H9 (cell line): Measurements from ENCODE around the gene ARPC2. TPM values are rescaled to one million over a fixed set of nuclear protein-coding genes. Genes with fewer than 3 reads are reported as not detected.

Source experiments
- DNase-seq: peaks from one replicate; pipeline ENCODE4 v3.0.0-alpha.2; 2017
- H2AFZ ChIP-seq: one replicate; pipeline ENCODE4 v1.6.1; 2013; ENCODE audit warnings: mild to moderate bottlenecking, low read length, control low read depth, moderate library complexity
- H2AK5ac ChIP-seq: 2 replicates; pipeline ENCODE4 v1.6.1; 2013; ENCODE audit warnings: low read length, control low read depth, mixed read lengths; ENCODE audit not compliant: insufficient read length
- H2BK120ac ChIP-seq: one replicate; pipeline ENCODE4 v1.6.1; 2013; ENCODE audit warnings: low read depth, mild to moderate bottlenecking, low read length, control low read depth, inconsistent platforms; ENCODE audit not compliant: poor library complexity, severe bottlenecking
- H2BK12ac ChIP-seq: 2 replicates; pipeline ENCODE4 v1.6.1; 2013; ENCODE audit warnings: low read length, control low read depth, mixed read lengths, low read depth; ENCODE audit not compliant: insufficient read length
- H2BK15ac ChIP-seq: 2 replicates; pipeline ENCODE4 v1.6.1; 2013; ENCODE audit warnings: low read depth, low read length, control low read depth
- H2BK20ac ChIP-seq: one replicate; pipeline ENCODE4 v1.6.1; 2013; ENCODE audit warnings: low read depth, mild to moderate bottlenecking, low read length, control low read depth, inconsistent platforms; ENCODE audit not compliant: poor library complexity, severe bottlenecking
- H2BK5ac ChIP-seq: 2 replicates; pipeline ENCODE4 v1.6.1; 2013; ENCODE audit warnings: low read length, control low read depth, mixed read lengths; ENCODE audit not compliant: insufficient read length
- H3K14ac ChIP-seq: 2 replicates; pipeline ENCODE4 v1.6.1; 2013; ENCODE audit warnings: low read length, control low read depth; ENCODE audit not compliant: insufficient read depth
- H3K18ac ChIP-seq: 2 replicates; pipeline ENCODE4 v1.6.1; 2013; ENCODE audit warnings: low read depth, mild to moderate bottlenecking, mixed read lengths, low read length, control low read depth; ENCODE audit not compliant: insufficient read length
- H3K23ac ChIP-seq: 2 replicates; pipeline ENCODE4 v1.6.1; 2013; ENCODE audit warnings: low read length, control low read depth, mixed read lengths, low read depth; ENCODE audit not compliant: insufficient read length
- H3K23me2 ChIP-seq: 2 replicates; pipeline ENCODE4 v1.6.1; 2013; ENCODE audit warnings: low read depth, mild to moderate bottlenecking, mixed read lengths, low read length, control low read depth; ENCODE audit not compliant: insufficient read length, poor library complexity, severe bottlenecking
- H3K27ac ChIP-seq: 2 replicates; pipeline ENCODE4 v1.5.1; 2013; ENCODE audit warnings: low read length, control low read depth, mixed read lengths, low read depth; ENCODE audit not compliant: insufficient read length
- H3K27me3 ChIP-seq: 2 replicates; pipeline ENCODE4 v1.6.1; 2013; ENCODE audit warnings: low read length, control low read depth, inconsistent platforms; ENCODE audit not compliant: insufficient read depth
- H3K4ac ChIP-seq: 2 replicates; pipeline ENCODE4 v1.6.1; 2013; ENCODE audit warnings: low read depth, mild to moderate bottlenecking, control low read depth, inconsistent platforms, low read length, moderate library complexity
- H3K4me1 ChIP-seq: 2 replicates; pipeline ENCODE4 v1.6.1; 2013; ENCODE audit warnings: low read length, control low read depth, inconsistent platforms; ENCODE audit not compliant: insufficient read depth
- H3K4me2 ChIP-seq: 2 replicates; pipeline ENCODE4 v1.6.1; 2013; ENCODE audit warnings: low read length, control low read depth, mixed read lengths; ENCODE audit not compliant: insufficient read length, insufficient read depth
- H3K56ac ChIP-seq: 2 replicates; pipeline ENCODE4 v1.6.1; 2013; ENCODE audit warnings: low read depth, mild to moderate bottlenecking, mixed read lengths, low read length, control low read depth; ENCODE audit not compliant: insufficient read length
- H3K79me1 ChIP-seq: 2 replicates; pipeline ENCODE4 v1.6.1; 2013; ENCODE audit warnings: low read depth, mild to moderate bottlenecking, moderate library complexity, low read length, control low read depth, inconsistent platforms; ENCODE audit not compliant: insufficient read depth, poor library complexity, severe bottlenecking
- H3K79me2 ChIP-seq: 2 replicates; pipeline ENCODE4 v1.6.1; 2013; ENCODE audit warnings: low read length, control low read depth, inconsistent platforms; ENCODE audit not compliant: insufficient read depth
- H3K9ac ChIP-seq: 2 replicates; pipeline ENCODE4 v1.6.1; 2013; ENCODE audit warnings: low read length, control low read depth, mixed read lengths; ENCODE audit not compliant: insufficient read length; ENCODE audit errors: extremely low read depth
- H3K9me3 ChIP-seq: one replicate; pipeline ENCODE4 v1.6.1; 2013; ENCODE audit warnings: low read depth, low read length, inconsistent platforms; ENCODE audit not compliant: control insufficient read depth
- H3T11ph ChIP-seq: one replicate; pipeline ENCODE4 v1.6.1; 2013; ENCODE audit warnings: mild to moderate bottlenecking, low read length, control low read depth, inconsistent platforms
- H4K20me1 ChIP-seq: one replicate; pipeline ENCODE4 v1.6.1; 2013; ENCODE audit not compliant: control insufficient read depth, insufficient read length, insufficient read depth
- H4K5ac ChIP-seq: 2 replicates; pipeline ENCODE4 v1.6.1; 2013; ENCODE audit warnings: low read depth, mild to moderate bottlenecking, mixed read lengths, low read length, control low read depth; ENCODE audit not compliant: insufficient read length
- H4K8ac ChIP-seq: replicated peaks from 2 replicates; pipeline ENCODE4 v1.6.1; 2013; ENCODE audit warnings: low read length, control low read depth, mixed read lengths, low read depth; ENCODE audit not compliant: insufficient read length
- H4K91ac ChIP-seq: 2 replicates; pipeline ENCODE4 v1.6.1; 2013; ENCODE audit warnings: low read depth, mild to moderate bottlenecking, moderate library complexity, mixed read lengths, low read length, control low read depth; ENCODE audit not compliant: insufficient read length
- H3K27ac Mint-ChIP-seq, 3 experiments: 2 replicates in 2 of 3; 3 replicates in 1 of 3; pipeline ENCODE4 v1.8.0; 2020 to 2021; ENCODE audit warnings: mixed read lengths in 3 of 3, mild to moderate bottlenecking in 1 of 3, moderate library complexity in 1 of 3
- H3K27me3 Mint-ChIP-seq: 2 replicates; pipeline ENCODE4 v1.8.0; 2021; ENCODE audit warnings: low read depth, mild to moderate bottlenecking, moderate library complexity, mixed read lengths
- H3K36me3 Mint-ChIP-seq, 3 experiments: 2 replicates in 2 of 3; 3 replicates in 1 of 3; pipeline ENCODE4 v1.8.0; 2020 to 2021; ENCODE audit warnings: low read depth in 3 of 3, mixed read lengths in 3 of 3; ENCODE audit not compliant: insufficient read depth in 1 of 3
- H3K4me1 Mint-ChIP-seq, 2 experiments: 2 replicates each; pipeline ENCODE4 v1.8.0; 2020; ENCODE audit warnings: mixed read lengths in 2 of 2
- H3K4me3 Mint-ChIP-seq, 2 experiments: 2 replicates in 1 of 2; 3 replicates in 1 of 2; pipeline ENCODE4 v1.8.0; 2020 to 2021; ENCODE audit warnings: mild to moderate bottlenecking in 2 of 2, mixed read lengths in 2 of 2, moderate library complexity in 1 of 2
- H3K9me3 Mint-ChIP-seq, 2 experiments: 2 replicates in 1 of 2; 3 replicates in 1 of 2; pipeline ENCODE4 v1.8.0; 2020; ENCODE audit warnings: mild to moderate bottlenecking in 2 of 2, mixed read lengths in 2 of 2, moderate library complexity in 1 of 2
- CTCF ChIP-seq: fragments of 200-600 bp; sonication (generic); conservative IDR thresholded peaks from 3 replicates; pipeline ENCODE4 v1.8.0; 2021; ENCODE audit warnings: antibody characterized with exemption, mild to moderate bottlenecking
- WGBS: extraction: QIAGEN DNeasy Blood & Tissue Kit; methylation state at CpG from one replicate; pipeline ENCODE4 v1.1.7; 2013; ENCODE audit warnings: missing lambda C conversion rate, low lambda C conversion rate, mixed read lengths; ENCODE audit not compliant: insufficient read length; ENCODE audit errors: extremely low coverage; 5-methylcytosine and 5-hydroxymethylcytosine counted together
- total RNA-seq: library from RNA; stranded (reverse); gene quantifications from 2 replicates; pipeline ENCODE4 v1.2.1, GENCODE V29; 2021

Gene ARPC2
- total RNA-seq, 1 experiment from 2014 or later: 197 TPM

GRCh38 chr2:218202266-218202665 lies 14.7 kb upstream of the ARPC2 start:
- Histone ChIP-seq H3K18ac (no peak overlapping the region), H3K27me3 (0 out of 2 replicates have a peak, but pooled peaks cover 2% of the 10 kb centered on the region), H2BK15ac (no peak overlapping the region), H2BK5ac (no peak overlapping the region), H4K91ac (no peak overlapping the region), H2BK12ac (no peak overlapping the region), H3K56ac (no peak overlapping the region), H3K9me3 (no peaks in the 10 kb centered on the region), H3K4me2 (no peak overlapping the region), H2AFZ (no peak overlapping the region), H3K23me2 (no peaks in the 10 kb centered on the region), H3K27ac (no peak overlapping the region), H3K14ac (no peak overlapping the region), H4K5ac (no peak overlapping the region), H4K8ac (no peak overlapping the region), H3K79me1 (no peaks in the 10 kb centered on the region), H2AK5ac (no peak overlapping the region), H4K20me1 (no peaks in the 10 kb centered on the region), H3K79me2 (no peaks in the 10 kb centered on the region), H3T11ph (no peak overlapping the region), H3K9ac (no peak overlapping the region), H3K4me1 (no peaks in the 10 kb centered on the region), H3K4ac (no peak overlapping the region), H2BK120ac (no peak overlapping the region), H3K23ac (no peak overlapping the region), H2BK20ac (no peak overlapping the region)
- Mint-ChIP-seq H3K4me1 (no peaks in the 10 kb centered on the region), H3K27me3 (peaks cover 20% of the 10 kb centered on the region), H3K4me3 (no peak overlapping the region), H3K9me3 (no peaks in the 10 kb centered on the region), H3K27ac (no peak overlapping the region), H3K36me3 (no peaks in the 10 kb centered on the region)
- no CpG with 5 or more reads among the region's 3 CpGs for WGBS
- no peak for TF ChIP-seq CTCF
- no peak for DNase-seq
